Mucosa of descending colon (tissue), 3 donors: Measurements from ENCODE around the gene NUAK1. TPM values are rescaled to one million over a fixed set of nuclear protein-coding genes. Genes with fewer than 3 reads are reported as not detected.

Experiments
- ATAC-seq: fragments of 200-7000 bp; cut with Tn5 transposase; one replicate; pipeline ENCODE4 v1.9.1; 2020; ENCODE audit warnings: mild to moderate bottlenecking, moderate library complexity
- DNase-seq, 3 donors: peaks; one replicate each; pipeline ENCODE4 v3.0.0-alpha.2; 2020
- H3K36me3 ChIP-seq: fragments of 200-600 bp; one replicate; pipeline ENCODE4 v1.8.0; 2021; ENCODE audit warnings: low read depth, mild to moderate bottlenecking
- H3K4me1 ChIP-seq: fragments of 200-600 bp; one replicate; pipeline ENCODE4 v1.8.0; 2021; ENCODE audit warnings: low read depth, mild to moderate bottlenecking
- H3K4me3 ChIP-seq: fragments of 200-600 bp; one replicate; pipeline ENCODE4 v1.8.0; 2021; ENCODE audit warnings: mild to moderate bottlenecking
- H3K9me3 ChIP-seq: fragments of 200-600 bp; one replicate; pipeline ENCODE4 v1.8.0; 2021; ENCODE audit warnings: mild to moderate bottlenecking
- CTCF ChIP-seq: fragments of 200-600 bp; IDR thresholded peaks from one replicate; pipeline ENCODE4 v1.8.0; 2022; ENCODE audit warnings: antibody characterized with exemption, mild to moderate bottlenecking
- intact Hi-C, 2 donors: fragments of 100-400 bp; cut with DNase I in 1 of 2; cut with micrococcal nuclease in 1 of 2; formaldehyde crosslinking; loops; one replicate each; pipeline versions ENCODE4 v1.11.0 to v1.11.1; 2022; cut with DNase I, micrococcal nuclease
- total RNA-seq, 3 donors: library from RNA; stranded (reverse); fragmentation: NEBNext Ultra II Directional in 2 of 3; extraction: Animal tissue kit (Norgen Biotek cat#: 25700) in 2 of 3; gene quantifications; one replicate each; pipeline versions ENCODE4 v1.2.1 to v1.2.4, GENCODE V29; 2021 to 2023
- donor health status: DM: no; HTN: no; CAD: no; lungs with moderate emphysema.
- donor health status: DM: no; HTN: no; CAD: no.
- donor health status: DM: no; HTN: yes; CAD: no.

The NUAK1 gene
- total RNA-seq, 3 donors from 2014 or later = 4.9 to 6.8 (median 5.4) TPM

GRCh38 chr12:106123110-106123509, 15.6 kb downstream of the NUAK1 start:
- intact Hi-C loops = no loop called here

GRCh38 chr12:106122004-106122403, 16.8 kb downstream of the NUAK1 start:
- Histone ChIP-seq H3K4me1 (peaks cover 12% of the 10 kb centered on the region), H3K4me3 (no peak overlapping the region), H3K9me3 (no peaks in the 10 kb centered on the region), H3K36me3 (no peaks in the 10 kb centered on the region)
- no peak for TF ChIP-seq CTCF
- ATAC-seq = no peak
- DNase-seq = no peak
- intact Hi-C loops = no loop called here

More at GRCh38 chr12:106123110-106123509, 15.6 kb downstream of the NUAK1 start:
- no peak for TF ChIP-seq CTCF
- Histone ChIP-seq H3K36me3 (no peaks in the 10 kb centered on the region), H3K4me3 (no peak overlapping the region), H3K4me1 (peaks cover 12% of the 10 kb centered on the region), H3K9me3 (no peaks in the 10 kb centered on the region)
- DNase-seq (no peak), ATAC-seq (no peak)

GRCh38 chr12:106120519-106121105, 18.1 kb downstream of the NUAK1 start:
- Histone ChIP-seq H3K4me3 (no peak overlapping the region), H3K36me3 (no peaks in the 10 kb centered on the region), H3K4me1 (peaks cover 12% of the 10 kb centered on the region), H3K9me3 (no peaks in the 10 kb centered on the region)
- intact Hi-C loops = no loop called here
- DNase-seq (no peak), ATAC-seq (peak; percentile 49)
- no peak for TF ChIP-seq CTCF

GRCh38 chr12:106119301-106119700, 19.5 kb downstream of the NUAK1 start:
- intact Hi-C loops = no loop called here
- H3K36me3 ChIP-seq = no peaks in the 10 kb centered on the region
- DNase-seq (no peak), ATAC-seq (no peak)
- peaks cover 12% of the 10 kb centered on the region for H3K4me1 ChIP-seq
- no peak for TF ChIP-seq CTCF
- no peak overlapping the region for H3K4me3 ChIP-seq
- H3K9me3 ChIP-seq = no peaks in the 10 kb centered on the region

GRCh38 chr12:106118381-106119130, 20.2 kb downstream of the NUAK1 start:
- TF ChIP-seq CTCF = no peak
- Histone ChIP-seq H3K4me1 (peaks cover 9% of the 10 kb centered on the region), H3K4me3 (no peak overlapping the region), H3K36me3 (no peaks in the 10 kb centered on the region), H3K9me3 (no peaks in the 10 kb centered on the region)
- no peak for DNase-seq
- intact Hi-C loops = no loop called here
- ATAC-seq = no peak
